SIG-M5 (cell line): ENCODE measurements around the gene SLC25A26.

ENCODE experiments used
- DNase-seq: peaks from one replicate; lab custom pipeline; 2025; lab: John Stamatoyannopoulos, UW

The SLC25A26 gene

GRCh38 chr3:66376568-66376967, 155.8 kb downstream of the SLC25A26 start:
- DNase-seq, result no peak

GRCh38 chr3:66377800-66378199, 157.0 kb downstream of the SLC25A26 start:
- no peak for DNase-seq

- no peak for DNase-seq
These were observed 157.5 kb downstream of the SLC25A26 start for GRCh38 chr3:66378256-66378655.

DNA sequence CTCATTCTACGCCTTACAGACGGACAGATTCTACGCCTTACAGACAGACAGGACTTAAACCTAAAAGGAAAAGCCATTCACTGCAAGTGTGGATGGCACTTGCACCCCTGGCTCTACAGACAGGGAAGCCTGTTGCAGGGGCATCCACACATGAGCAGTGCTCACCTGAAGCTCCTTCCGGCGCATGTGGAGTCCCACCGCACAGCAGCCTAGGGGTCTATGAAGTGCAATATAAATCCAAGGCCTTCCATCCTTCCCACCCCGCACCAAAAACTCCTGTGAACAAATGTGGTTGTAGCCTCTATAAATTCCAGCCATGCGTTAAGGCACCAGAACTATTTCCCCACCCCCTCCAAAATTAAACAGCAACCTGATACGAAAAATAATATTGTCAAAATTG, 158.8 kb downstream of the SLC25A26 start:
- no peak for DNase-seq

- no peak for DNase-seq
These were observed 159.6 kb downstream of the SLC25A26 start for GRCh38 chr3:66380200-66380932.

DNA sequence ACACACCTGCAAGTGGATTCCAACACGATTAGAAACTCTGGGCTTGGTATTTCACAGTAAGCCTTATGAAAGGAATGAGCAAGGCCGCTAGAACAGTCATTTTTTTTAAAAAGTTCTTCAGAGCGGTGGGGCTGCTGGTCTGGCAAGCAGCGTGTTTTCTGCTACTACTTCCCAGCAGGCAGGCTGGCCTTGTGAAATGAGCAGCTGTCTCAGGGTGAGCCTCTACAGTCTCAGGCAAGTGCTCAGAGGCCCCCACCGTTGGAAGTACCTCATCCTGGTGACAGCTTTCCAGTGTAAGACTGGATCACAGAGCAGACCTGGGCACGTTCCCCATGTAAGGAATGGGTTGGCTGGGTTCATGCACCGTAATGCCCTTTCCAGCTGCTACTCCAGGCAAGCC, 160.8 kb downstream of the SLC25A26 start:
- DNase-seq, result no peak

GRCh38 chr3:66382142-66382541, 161.3 kb downstream of the SLC25A26 start:
- no peak for DNase-seq

GRCh38 chr3:66383023-66383422, 162.2 kb downstream of the SLC25A26 start:
- no peak for DNase-seq

- no peak for DNase-seq
These were observed 163.4 kb downstream of the SLC25A26 start for GRCh38 chr3:66383998-66384745.

- no peak for DNase-seq
These were observed 164.3 kb downstream of the SLC25A26 start for GRCh38 chr3:66385066-66385465.

DNA sequence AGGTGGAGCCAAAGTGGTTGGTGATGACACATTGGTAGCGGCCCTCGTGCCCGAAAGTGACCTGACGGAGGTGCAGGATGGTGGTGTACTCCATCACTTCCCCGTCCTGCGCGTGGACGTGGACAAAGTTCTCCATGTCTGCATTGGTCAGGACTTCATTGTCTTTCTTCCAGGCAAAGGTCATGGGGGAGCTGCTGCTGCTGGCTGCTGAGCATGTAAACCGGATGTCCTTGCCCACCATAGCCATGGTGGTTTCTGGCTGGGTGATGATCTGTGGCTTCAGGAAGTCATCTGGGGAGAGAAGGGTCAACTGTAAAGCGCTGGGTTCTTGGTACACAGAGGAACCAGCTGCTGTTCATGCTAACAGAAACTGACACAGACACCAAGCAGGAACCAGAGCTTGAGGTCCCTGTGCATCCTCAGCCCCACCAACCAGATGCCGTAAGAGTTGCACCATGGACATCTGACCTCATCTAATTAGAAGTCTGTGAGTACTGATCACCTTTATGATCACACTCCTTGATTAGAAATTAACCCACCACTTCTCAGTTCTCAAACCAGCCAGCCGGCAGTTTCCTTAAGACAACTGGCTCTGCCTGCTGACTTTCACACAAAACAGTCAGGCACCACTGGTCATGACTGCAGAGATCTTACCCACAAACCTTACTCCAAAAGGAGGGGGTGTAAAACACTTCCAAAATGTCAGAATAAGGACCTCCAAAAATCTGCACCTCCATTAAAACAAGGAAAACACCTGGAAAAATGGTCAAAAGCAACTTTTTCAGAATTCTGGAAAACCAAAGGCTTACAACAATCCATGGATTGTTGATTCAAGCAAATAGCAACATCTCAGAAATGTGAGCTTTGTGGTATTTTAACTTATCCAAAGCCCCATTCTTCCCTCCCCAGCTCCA, 165.5 kb downstream of the SLC25A26 start:
- DNase-seq, result no peak

GRCh38 chr3:66386925-66387650, 166.3 kb downstream of the SLC25A26 start:
- DNase-seq, result no peak

GRCh38 chr3:66390013-66390412, 169.2 kb downstream of the SLC25A26 start:
- no peak for DNase-seq

- no peak for DNase-seq
These were observed 171.7 kb downstream of the SLC25A26 start for GRCh38 chr3:66392512-66392911.

- DNase-seq, result no peak
These were observed 172.1 kb downstream of the SLC25A26 start for GRCh38 chr3:66392966-66393332.

- no peak for DNase-seq
These were observed 172.7 kb downstream of the SLC25A26 start for GRCh38 chr3:66393333-66394005.

- no peak for DNase-seq
These were observed 173.4 kb downstream of the SLC25A26 start for GRCh38 chr3:66394019-66394752.

DNA sequence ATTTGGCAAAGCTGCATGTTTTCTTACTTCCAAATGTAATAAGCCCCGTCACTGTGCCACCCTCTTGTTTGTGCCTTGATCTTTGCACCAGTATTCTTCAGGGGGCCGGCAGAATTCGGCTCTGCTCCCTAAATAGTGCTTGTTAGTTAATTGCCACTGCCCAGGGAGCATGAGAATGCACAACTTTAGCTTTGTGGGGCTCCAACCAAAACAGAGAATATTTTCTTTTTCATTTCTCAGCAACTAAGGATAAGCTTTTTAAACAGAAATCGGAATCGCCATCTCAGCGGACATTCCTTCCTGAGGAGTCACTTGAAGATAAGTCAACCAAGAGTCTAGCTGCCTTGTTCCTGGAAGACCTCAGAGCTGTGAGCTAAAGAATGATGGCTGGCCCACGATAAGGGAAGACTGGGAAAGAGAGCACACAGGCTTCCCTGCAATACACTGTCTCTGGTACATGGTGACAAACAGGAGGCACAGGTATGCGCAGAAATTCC, 174.0 kb downstream of the SLC25A26 start:
- no peak for DNase-seq

DNA sequence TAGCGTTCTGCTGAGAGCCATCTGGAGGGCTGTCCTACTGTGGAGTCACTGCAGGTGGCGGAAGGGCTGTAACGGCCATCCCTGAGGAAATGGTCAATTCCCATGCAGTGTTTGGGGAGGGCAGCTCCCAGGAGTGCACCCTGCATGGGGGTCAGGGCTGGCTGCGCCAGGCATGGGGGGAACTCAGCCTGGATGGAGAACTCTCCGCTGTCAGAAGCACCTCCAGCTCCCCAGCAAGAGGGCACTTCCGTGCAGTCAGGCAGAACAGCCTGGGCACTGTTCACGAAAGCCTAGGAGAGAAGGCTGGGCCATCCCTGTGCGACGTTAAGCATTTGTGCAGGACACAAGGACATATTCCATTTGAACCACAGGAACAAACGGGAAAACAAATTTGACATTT, 174.8 kb downstream of the SLC25A26 start:
- no peak for DNase-seq

DNA sequence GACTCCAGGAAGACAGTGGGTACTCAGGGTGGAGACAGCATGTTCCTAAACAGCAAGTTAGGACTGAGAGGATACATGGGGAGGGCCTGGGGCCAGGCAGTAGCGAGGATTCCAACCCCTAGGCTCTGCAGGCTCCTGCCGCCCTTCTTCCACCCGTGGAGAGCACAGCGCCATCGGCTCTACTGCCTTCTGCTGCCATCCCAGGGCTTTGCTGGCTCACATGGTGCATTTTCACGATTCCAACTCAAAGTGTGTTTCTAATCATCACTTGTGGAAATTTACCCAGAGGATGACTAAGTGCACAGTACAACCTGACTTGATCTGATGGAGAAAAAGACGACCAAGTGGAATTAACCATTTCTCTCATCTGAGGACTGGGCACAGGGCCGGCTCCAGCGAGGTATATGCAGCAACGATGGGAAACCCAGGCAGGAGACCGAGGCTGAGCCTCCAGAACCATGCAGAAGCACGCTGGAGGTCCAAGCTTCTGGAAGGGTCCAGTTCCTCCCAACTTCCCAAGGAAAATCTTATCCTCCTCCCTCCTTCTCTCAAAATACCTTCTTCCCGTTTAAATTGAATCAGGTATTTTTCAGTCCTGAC, 175.5 kb downstream of the SLC25A26 start:
- no peak for DNase-seq
